LHCN-M2 (cell line): ENCODE measurements around the gene DCHS1. TPM values are rescaled to one million over a fixed set of nuclear protein-coding genes. Genes with fewer than 3 reads are reported as not detected.
"Not testable (repeated sequence)": the region's sequence is repeated elsewhere in the genome, so short reads cannot be mapped to it uniquely, and the experiment has no call there.

Source experiments
- DNase-seq: peaks from one replicate; pipeline ENCODE4 v3.0.0-alpha.2; 2012; ENCODE audit warnings: low read depth
- polyA plus RNA-seq: library from polyadenylated mRNA; unstranded; fragments of >200 nt; gene quantifications from one replicate; pipeline ENCODE4 v1.2.1, GENCODE V29; 2012; ENCODE audit warnings: missing spikeins
- total RNA-seq: library from RNA; depleted of rRNA; stranded (reverse); fragments of >200 nt; gene quantifications from 2 replicates; pipeline ENCODE4 v1.2.3, GENCODE V29; 2014; rRNA removed

Gene DCHS1
- 2.4 and 2.6 TPM in 2 replicates for total RNA-seq
- polyA plus RNA-seq: 0.56 TPM

DNA sequence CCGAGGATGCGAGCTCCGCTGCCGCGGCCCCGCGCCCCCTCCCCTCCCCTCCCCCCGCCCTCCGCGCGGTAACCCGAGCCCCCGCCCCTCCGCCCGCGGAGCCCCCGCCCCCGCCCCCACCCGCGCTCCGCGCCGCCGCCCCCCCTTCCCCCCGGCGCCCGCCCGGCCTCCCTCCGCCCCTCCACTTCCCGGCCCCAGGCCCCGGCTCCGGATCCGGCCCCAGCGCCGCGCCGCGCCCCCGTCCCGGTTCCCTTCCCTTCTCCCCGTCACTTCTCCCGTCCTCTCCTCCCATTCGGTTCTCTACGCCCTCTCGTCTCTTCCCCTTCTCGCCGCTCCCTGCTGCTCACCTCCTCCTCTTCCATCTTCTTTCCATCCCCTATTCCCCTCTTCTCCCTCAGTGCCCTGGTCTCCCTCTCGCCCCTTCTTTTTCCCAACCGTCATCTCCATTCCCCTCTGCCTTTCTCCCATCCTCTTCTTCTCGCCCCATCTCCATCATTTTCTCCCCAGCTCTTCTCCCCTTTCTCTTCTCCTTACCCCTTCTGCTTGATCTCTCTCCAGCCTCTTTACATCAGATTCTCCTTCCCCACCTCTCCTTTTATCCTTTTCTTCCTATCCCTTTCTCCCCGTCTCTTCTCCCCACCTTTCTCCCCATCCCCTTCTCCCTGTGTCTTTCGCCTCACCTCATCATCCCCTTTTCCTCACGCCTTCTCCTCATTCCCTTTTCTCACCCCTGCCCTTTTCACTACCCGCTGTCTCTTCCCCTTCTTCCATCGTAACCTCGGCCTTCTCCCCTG lies at the start of gene DCHS1:
Gene DCHS1 (minus strand): TSS at position 20 of the 794 bp plus-strand sequence. CDS start 14,196 bp downstream, outside the sequence.
- DNase-seq: no peak

DNA sequence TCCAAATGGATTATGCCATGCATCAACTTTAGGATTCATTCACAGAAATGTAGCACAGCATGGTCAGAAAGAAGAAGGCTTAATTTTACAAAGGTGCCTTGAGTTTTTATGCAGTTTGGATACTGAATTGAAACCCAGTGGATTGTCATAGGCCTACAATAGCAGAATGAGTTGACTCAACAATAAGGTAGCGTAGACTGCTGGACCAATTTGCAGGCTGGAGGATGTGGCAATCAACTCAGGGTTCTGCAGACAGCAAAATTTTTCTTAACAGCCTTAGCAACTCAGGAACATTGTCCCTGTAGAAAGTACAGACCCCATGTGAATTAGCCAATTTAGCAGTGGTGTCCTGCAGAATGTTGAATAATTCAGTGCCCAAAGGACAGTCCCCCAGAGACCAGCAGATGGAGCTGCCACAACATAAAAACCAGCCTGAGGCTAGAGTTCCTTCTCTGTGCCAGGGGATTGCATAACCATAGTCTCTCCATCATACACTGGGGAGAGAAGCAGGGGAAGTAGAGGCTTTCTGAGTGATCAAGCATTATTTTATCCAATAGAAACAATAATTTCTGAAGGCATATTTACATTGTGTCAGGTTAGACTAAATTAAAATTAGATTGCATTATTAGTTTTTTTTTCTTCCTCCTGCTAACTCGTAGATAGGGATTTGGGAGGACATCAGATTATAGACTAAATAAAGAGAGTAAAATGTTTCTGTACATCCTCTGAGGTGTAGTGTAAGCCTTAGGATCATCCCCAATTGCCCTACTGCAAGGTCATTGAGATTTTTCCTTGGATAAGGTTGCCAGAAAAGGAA lies 47.8 kb upstream of the DCHS1 start:
- DNase-seq: peak; percentile 71

DNA sequence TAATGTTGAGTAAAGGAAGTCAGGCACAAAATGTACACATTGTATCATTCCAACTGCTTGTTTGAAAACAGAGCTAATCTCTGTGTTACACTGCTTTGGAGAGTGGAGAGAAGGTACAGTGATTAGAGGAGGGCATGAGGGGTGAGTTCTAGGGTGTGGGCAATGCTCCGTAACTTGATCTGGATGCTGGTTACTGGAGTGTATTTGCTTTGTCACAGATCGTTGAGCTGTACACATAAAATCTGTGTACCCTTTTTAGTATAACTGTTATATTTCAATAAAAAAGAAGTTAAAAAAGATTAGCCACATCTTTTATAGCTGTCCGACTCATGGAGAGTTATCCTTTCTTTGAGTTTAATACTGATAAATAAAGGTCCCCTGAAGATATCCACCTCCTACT lies 46.3 kb upstream of the DCHS1 start:
- not testable (repeated sequence) for DNase-seq

- peak; percentile 88 for DNase-seq
These were observed 39.8 kb upstream of the DCHS1 start for GRCh38 chr11:6695377-6695776.

- no peak for DNase-seq
These were observed 38.6 kb upstream of the DCHS1 start for GRCh38 chr11:6694229-6694535.

DNA sequence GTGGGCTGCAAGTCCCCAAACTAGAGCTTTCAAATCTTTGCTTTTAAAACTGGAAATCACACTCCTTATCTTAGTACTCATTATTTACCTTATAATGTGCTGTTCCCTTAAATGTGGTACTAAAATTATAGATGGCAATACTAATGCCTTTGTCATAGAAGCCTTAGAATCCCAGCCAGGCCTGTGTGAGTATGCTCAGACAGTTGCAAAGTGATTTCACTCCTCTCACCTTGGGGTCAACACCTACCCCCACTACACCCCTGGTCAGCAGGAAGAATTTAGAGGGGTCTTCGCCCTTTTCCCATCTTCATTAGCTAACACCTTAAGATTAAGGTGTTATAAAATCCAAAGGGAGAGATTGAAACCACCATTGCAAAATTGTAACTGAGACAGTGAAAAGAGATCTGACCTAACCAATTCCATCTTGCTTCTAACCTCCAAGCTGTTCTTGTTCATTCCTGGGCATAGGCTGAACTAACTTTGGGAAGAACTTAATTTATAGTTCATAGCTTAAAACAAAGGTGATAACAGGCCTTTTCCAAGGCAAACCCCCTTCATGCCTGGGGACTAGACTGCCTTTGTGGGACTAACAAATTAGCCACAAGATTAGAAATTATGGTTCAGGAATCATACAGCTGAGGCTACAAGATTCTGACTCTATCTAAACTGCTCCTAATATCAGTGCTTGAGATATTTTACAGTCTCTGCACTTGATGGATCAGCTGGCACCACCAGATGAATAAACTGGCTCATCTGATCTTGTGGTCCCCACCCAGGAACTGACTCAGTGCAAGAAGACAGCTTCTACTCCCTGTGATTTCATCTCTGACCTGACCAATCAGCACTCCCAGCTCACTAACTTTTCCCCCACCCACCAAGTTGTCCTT lies 38.0 kb upstream of the DCHS1 start:
- DNase-seq: peak; percentile 97

- no peak for DNase-seq
These were observed 36.5 kb upstream of the DCHS1 start for GRCh38 chr11:6692128-6692527.

GRCh38 chr11:6690431-6691132 lies 35.0 kb upstream of the DCHS1 start:
- DNase-seq: not testable (repeated sequence)

GRCh38 chr11:6687876-6688275 lies 32.3 kb upstream of the DCHS1 start:
- DNase-seq: no peak

- no peak for DNase-seq
These were observed 30.4 kb upstream of the DCHS1 start for GRCh38 chr11:6686006-6686405.

GRCh38 chr11:6684068-6684467 lies 28.5 kb upstream of the DCHS1 start:
- not testable (repeated sequence) for DNase-seq

DNA sequence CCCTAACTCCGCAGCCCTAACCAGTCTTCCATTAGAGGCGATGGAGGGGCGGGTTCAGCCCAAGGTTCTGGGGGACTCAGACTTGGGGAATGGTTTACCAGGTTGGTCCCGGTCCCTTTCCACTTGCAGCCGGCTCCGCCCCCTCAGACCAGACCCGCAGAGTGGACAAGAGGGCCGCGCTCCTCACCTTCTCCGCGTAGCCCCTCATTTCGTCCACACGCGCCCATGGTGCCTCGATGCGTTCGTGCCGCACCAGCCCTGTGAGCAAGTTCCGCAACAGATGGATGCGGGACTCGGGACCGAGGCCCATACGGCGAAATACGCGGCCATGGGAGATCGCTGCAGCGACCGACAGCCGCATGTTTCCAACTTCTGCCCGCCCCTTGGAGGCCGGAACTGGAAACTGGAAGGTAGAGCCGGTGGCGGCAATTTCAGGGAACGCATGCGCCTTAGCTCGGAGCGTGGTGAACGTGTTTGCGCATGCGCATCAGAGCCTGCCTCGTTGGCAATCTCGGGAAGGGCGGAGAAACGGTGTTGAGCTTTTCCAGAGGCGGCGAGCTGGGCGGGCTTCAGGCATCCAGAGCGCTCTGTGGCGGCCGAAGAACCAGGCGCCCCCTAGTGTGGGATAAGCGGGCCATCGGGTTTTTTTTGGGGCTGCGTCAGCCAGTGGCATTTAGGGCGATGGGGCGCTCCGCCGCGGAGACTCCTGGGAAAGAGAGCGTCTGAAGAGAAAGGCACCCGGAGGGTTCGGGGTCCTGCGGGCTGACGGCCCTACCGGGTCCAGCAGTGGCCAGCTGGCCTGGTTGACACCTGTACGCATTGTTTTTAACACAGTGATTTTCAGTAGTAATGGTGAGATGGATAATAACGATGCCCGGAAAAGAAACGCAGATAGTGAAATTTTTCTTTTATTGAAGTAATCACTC lies 27.6 kb upstream of the DCHS1 start, which contains the start of gene MRPL17:
Gene MRPL17 (minus strand): TSS at position 405 of the 926 bp plus-strand sequence. CDS start 44 bp downstream, at position 361.
- DNase-seq: peak; percentile 98

DNA sequence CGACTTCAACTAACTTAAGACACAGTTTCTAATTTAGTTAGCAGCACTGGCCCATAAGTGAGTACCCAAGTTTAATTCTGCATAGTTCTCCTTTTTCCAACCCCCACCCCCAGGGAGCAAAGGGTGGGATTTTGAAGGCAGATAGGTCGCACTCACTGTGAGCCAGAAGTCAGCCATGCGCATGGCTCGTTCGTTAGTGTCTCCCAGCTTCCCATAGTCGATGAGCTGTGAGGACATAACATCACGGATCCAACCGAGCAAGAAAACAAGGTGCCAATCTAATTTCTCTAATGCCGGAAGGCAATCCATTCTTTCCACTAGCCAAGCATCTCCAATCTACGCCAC lies 27.0 kb upstream of the DCHS1 start:
- DNase-seq: no peak

DNA sequence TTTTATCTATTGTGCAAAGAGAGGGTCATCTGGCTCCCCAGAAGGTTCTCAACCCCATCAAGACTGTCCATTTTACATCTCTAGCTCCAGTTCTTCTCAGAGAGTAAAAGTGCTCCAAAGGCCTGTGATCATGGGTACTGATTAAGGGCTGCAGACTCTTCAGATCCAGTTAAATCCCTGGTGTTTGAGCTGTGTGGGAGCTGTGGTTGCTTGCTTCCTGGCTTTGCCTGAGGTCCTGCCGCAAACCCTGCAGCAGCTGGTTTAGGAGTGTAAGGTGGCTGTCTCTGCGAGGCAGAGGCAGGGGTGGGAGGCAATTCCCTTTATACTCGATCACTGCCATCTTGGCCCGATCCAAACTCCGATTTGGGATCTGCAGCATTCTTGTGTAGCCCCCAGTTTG lies 26.3 kb upstream of the DCHS1 start:
- peak; percentile 56 for DNase-seq

DNA sequence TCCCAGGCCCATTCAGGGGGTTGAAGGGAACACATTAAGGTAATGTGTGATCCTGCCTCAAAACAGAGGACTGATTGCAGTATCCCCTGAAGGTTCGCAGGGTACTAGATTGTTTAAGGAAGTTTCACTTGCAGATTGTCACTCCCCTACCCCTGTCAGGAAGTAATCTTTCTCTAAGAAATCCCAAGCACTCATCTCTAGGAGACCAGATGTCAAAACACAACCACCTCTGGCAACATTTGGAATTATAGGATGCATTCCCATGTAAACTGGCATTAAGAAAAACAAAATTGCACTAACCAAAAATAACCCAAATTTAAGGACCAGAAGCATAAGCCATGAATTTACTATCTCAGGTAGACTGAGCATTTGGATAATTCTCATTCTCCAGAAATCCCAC lies 25.9 kb upstream of the DCHS1 start:
- DNase-seq: no peak

DNA sequence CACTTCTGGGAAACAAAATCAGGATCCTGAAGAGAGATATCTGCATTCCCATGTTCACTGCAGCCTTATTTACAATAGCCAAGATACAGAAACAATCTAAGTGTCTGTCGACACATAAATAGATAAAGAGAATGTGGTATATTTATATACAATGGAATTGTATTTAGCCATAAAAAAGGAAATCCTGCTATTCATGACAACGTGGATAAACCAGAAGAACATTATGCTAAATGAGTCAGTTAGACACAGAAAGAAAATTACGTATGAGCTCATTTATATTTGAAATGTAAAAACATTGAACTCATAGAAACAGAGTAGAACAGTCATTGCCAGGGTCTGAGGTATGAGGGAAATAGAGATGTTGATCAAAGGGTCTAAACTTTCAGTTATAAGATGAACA lies 21.4 kb upstream of the DCHS1 start:
- DNase-seq: no peak

GRCh38 chr11:6674862-6675261 lies 19.3 kb upstream of the DCHS1 start:
- DNase-seq: no peak

DNA sequence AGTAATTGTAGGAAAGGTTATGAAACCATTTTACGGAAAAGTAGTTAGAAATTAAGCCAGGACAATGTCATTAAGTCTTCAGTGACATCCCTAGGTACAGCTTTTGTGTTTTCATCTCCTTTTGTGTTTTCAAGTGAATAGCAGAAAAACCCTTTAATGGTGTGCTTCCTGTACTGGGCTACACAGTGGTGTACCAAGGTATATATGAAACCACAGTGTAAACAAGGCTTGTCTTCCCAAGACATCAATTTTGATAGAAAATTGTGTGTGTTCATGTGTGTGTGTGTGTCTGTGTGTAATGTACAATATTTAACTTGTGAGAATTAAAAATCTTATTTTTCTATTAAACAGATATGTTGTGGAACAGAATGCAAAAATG lies 18.6 kb upstream of the DCHS1 start:
- no peak for DNase-seq

DNA sequence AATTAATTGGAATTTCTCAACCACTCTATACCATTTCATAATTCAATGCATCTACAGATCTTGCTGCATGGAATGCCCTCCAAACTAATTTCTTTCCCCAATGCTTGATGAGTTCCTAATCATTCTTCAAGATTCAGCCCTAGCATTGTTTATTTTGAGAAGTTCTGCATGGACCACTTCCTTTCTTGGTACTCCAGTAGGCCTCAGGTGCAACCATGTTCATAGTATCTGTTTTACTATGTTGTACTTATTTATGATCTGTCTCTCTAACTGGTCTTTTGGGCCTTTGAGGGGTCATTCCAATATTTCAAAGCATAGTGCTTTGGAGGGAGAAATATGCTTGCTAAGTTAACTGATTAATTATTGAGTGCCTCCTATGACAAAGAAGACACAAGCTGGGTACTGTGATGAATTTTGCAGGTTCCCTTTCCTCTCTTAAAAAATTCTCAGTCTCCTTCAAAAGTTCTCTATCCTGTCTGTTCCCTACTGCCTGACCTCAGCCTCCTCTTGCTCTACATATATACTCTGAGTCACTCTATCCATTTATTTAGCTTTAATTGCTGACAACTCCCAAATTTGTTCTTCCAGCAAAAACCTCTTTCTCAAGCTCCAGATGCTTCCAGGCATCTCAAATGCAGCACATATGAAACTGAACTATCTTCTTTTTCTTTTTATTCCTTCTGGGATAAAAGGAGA lies 18.1 kb upstream of the DCHS1 start:
- DNase-seq: no peak

GRCh38 chr11:6671991-6672390 lies 16.4 kb upstream of the DCHS1 start:
- DNase-seq: no peak
